Stimulated activated CD8-positive, alpha-beta memory T cell treated with anti-CD3 and anti-CD28 coated beads, Interleukin-15, amount 100 ng/mL, for 24 hours (primary cell): ENCODE data around the gene GALNT2.

Experiments
- DNase-seq: peaks from one replicate; pipeline ENCODE4 v3.0.0-alpha.2; 2020; ENCODE audit warnings: low read depth

The GALNT2 gene

GRCh38 chr1:230166366-230167132 is 99.5 kb downstream of the GALNT2 start:
- DNase-seq = no peak

GRCh38 chr1:230167419-230167852 is 100.4 kb downstream of the GALNT2 start:
- DNase-seq = no peak

GRCh38 chr1:230169454-230170152 is 102.6 kb downstream of the GALNT2 start:
- no peak for DNase-seq

- no peak for DNase-seq
These were observed 103.1 kb downstream of the GALNT2 start for GRCh38 chr1:230170153-230170547.

- DNase-seq = no peak
These were observed 103.6 kb downstream of the GALNT2 start for GRCh38 chr1:230170622-230171021.

DNA sequence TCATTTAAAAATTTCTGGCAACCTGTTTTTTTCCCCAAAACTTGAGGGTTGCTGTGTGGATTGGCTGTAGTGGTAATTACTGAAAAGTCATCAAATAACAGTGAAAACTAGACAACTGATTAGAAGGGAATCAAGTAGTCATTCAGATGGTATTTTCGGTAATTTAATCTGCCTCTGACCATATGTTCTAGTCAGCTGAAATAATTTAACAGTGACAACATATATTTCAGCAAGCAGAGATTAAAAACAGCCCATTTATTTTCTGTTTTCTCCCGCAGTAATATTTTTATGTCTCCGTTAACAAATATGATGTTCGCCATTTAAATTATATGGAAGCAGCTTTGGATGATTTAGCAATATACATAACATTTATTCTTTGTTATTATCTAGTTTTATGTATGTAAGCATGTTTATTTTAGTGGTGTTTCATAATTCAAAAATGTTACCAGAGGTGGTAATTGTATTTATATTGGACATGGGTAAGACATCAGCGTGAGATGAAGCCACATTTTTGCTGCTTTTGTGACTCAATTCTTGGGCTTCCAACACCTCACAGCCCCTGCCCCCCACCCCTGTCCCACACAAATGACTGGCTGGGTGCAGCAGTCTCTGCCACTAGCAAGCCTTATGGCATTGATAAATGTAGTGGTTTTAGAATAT is 104.4 kb downstream of the GALNT2 start:
- DNase-seq = no peak

DNA sequence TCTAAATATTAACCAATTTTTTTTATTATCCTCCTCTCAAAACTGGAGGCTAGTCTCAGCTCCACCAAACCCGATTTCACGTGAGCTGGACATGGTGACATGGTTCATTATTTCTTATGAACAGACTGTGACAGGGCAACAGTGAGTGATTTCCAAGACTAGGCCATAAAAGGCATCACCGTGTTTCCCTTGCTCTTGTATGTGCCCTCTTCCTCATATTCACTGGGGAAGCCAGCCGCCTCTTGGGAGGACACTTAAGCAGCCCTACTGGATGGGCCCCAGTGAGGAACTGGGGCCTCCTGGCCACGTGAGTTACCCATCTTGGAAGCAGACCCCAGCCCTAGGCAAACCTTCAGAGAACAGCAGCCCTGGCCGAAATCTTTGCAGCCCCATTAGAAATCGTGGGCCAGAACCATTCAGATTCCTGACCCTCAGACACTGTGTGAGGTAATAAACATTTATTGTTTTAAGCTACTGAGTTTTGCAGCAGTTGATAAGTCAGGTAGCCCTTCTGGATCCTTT is 105.0 kb downstream of the GALNT2 start:
- no peak for DNase-seq

GRCh38 chr1:230173187-230173975 is 106.3 kb downstream of the GALNT2 start:
- DNase-seq = no peak

DNA sequence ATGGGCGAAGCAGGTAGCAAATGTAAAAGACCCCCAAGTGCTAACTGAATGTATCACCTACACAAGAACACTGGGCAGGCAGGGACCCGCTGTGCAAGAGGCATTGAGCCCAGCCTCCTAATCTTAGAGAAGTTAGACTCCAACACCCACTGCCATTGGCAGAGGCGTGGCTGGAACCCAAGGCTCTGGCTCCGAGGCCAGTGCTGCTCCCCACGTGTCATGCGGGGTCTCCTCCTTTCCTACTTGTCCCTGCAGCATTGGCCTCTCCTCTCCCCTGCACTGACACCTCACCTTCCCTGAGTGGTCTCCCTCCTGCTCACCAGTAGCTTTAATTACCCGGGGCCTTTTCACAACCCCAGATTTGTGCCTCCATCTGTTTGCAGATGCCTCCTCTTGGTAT is 107.0 kb downstream of the GALNT2 start:
- DNase-seq = no peak

GRCh38 chr1:230174471-230175162 is 107.6 kb downstream of the GALNT2 start:
- no peak for DNase-seq

GRCh38 chr1:230175163-230175747 is 108.2 kb downstream of the GALNT2 start:
- no peak for DNase-seq

DNA sequence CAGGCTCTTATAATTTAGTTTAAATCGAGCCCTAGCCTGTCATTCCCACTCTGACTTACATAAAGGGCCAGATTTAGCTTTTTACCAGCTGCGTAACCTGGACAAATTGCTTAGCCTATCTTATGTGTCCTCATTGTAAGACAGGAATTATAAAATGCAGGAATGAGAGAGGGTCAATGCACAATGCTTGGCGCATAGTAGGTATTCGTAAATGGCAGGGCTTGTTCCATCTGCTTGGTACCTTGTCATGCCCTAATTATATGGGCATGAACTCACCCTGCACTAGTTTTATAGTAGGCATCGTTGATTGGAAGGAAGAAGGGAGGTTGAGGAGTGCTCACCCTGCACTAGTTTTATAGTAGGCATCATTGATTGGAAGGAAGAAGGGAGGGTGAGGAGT is 108.8 kb downstream of the GALNT2 start:
- DNase-seq = no peak

- DNase-seq = no peak
These were observed 109.3 kb downstream of the GALNT2 start for GRCh38 chr1:230176326-230176725.

GRCh38 chr1:230176871-230177411 is 109.9 kb downstream of the GALNT2 start:
- no peak for DNase-seq

- no peak for DNase-seq
These were observed 112.2 kb downstream of the GALNT2 start for GRCh38 chr1:230179249-230179648.

- no peak for DNase-seq
These were observed 118.3 kb downstream of the GALNT2 start for GRCh38 chr1:230185076-230186001.

DNA sequence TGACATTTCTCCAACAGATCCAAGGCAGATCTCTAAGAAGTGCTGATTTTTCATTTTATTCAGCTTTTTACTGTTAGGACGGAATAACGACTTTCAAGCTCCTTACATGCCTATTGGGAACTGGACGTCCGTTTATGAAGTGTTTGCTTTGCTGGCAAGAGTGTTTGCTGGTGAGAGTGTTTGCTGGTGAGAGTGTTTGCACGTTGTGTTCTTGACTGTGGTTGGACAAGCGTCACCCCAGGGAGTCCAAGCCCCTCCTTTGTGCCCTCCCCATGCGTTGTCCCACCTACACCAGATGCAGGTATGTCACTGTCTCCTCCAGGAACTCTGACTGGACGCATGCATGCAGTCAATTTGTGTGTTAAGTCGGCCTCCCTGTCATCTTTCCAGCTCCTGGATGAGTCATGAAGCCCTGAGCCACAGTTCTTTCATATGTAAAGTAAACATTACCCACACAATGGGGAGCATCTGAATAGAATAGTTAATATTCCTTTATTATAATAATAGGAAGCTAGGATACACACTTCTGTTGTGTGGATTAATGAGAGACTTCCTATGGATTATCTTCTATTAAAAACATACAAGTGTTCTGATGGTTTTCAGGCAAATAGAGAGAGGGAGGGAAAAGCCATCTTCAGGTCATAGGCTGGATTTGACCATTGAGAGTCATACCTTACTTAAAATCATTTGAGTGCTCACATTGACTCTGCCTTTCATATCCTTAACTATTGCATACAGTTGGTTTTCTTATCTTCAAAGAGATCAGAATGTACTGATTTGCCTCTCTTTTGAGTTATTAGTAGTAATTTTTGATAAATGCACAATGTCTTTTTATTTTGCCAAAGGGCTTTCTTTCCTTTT is 119.2 kb downstream of the GALNT2 start:
- no peak for DNase-seq

DNA sequence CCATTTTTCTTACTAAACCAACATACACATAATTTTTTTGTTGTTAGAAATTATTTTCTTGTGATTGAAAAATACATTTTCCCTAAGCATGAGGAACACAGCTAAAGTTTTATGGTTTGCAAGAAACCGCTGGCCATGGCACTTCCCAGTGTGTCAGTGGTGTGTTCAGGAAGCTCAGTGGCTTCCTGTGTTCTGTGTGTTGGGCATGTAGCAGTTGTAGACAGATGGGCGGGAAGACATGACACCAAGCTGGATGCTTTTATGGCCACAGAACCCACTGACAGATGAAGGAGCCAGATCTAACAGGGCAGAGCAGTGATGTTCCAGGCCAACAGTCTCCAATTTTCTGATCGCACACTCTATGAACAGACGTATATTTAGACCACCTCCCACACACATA is 119.8 kb downstream of the GALNT2 start:
- DNase-seq = no peak

DNA sequence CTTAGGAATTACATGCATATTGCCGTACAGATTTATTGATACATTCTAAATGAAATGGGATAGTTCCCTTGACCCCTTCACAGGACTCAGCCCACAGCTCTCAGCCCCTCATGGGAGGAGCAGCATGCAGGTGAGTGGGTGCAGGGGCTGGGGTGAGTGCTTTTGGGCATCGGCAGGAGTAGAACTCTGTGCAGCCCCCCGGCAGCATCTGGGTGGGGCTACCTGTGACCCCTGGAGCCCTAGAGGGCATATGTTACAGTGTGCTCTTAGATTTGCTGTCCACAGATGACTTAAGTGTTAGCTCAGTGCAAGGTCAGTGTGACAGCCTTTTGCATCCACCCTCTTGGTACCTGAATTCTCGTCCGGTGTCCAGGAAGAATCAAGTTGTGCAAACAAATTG is 120.3 kb downstream of the GALNT2 start:
- no peak for DNase-seq
